K562 (cell line): ENCODE data around the gene RABGAP1. TPM values are rescaled to one million over a fixed set of nuclear protein-coding genes. Genes with fewer than 3 reads are reported as not detected.

Experiments used
- BRF1 ChIP-seq: IDR thresholded peaks from 3 replicates; pipeline ENCODE4 v1.6.1; 2011; ENCODE audit warnings: borderline replicate concordance, mild to moderate bottlenecking; ENCODE audit not compliant: insufficient read length; ENCODE audit errors: extremely low read depth
- CXXC5 ChIP-seq: fragments of 250-450 bp; sonication (Bioruptor Pico); IDR thresholded peaks from 2 replicates; pipeline ENCODE4 v1.8.0; 2022; ENCODE audit warnings: inconsistent platforms, mild to moderate bottlenecking, moderate library complexity
- FOS ChIP-seq: IDR thresholded peaks from 3 replicates; pipeline ENCODE4 v1.6.1; 2011; ENCODE audit not compliant: insufficient read length; ENCODE audit errors: extremely low read depth
- FOXK2 ChIP-seq, 2 experiments: fragments of 450-650 bp; IDR thresholded peaks in 1 of 2; conservative IDR thresholded peaks in 1 of 2; 2 replicates each; pipeline ENCODE4 v1.6.1; 2016; ENCODE audit warnings: low read depth in 2 of 2, mild to moderate bottlenecking in 1 of 2
- HDAC8 ChIP-seq: fragments of 450-650 bp; IDR thresholded peaks from 2 replicates; pipeline ENCODE4 v1.6.1; 2016; ENCODE audit warnings: mild to moderate bottlenecking, missing genetic modification characterization, moderate library complexity, missing compliant biosample characterization
- HLTF ChIP-seq: fragments of 450-650 bp; IDR thresholded peaks from 2 replicates; pipeline ENCODE4 v1.6.1; 2016
- HOXB6 ChIP-seq: fragments of 250-450 bp; sonication (Bioruptor Pico); IDR thresholded peaks from 2 replicates; pipeline ENCODE4 v1.5.1; 2022; ENCODE audit warnings: mild to moderate bottlenecking, borderline replicate concordance
- MEF2D ChIP-seq: conservative IDR thresholded peaks from 2 replicates; pipeline ENCODE4 v1.6.1; 2016; ENCODE audit warnings: low read depth, missing genetic modification characterization, missing compliant biosample characterization
- POLR2AphosphoS2 ChIP-seq: IDR thresholded peaks from 2 replicates; pipeline ENCODE4 v1.6.1; 2012; ENCODE audit warnings: low read length, improper control_type of control experiment
- RBM22 ChIP-seq: fragments of 200-400 bp; formaldehyde crosslinking; IDR thresholded peaks from 2 replicates; pipeline ENCODE4 v1.6.1; 2018; ENCODE audit warnings: low read length, low read depth; ENCODE audit not compliant: poor library complexity, severe bottlenecking
- RERE ChIP-seq: sonication (generic); formaldehyde crosslinking; IDR thresholded peaks from 2 replicates; pipeline ENCODE4 v1.8.0; 2023; ENCODE audit warnings: missing genetic modification reagents, mild to moderate bottlenecking, borderline replicate concordance
- SAFB ChIP-seq: fragments of 200-400 bp; formaldehyde crosslinking; IDR thresholded peaks from 2 replicates; pipeline ENCODE4 v1.6.1; 2017; ENCODE audit warnings: low read depth, low read length, borderline replicate concordance
- ZBTB7A ChIP-seq: IDR thresholded peaks from 2 replicates; pipeline ENCODE4 v1.6.1; 2011; ENCODE audit warnings: low read depth, mild to moderate bottlenecking, low read length, moderate library complexity, borderline replicate concordance; ENCODE audit not compliant: control insufficient read depth
- ZNF584 ChIP-seq: fragments of 200-800 bp; sonication (Bioruptor generic); IDR thresholded peaks from 2 replicates; pipeline ENCODE4 v1.6.1; 2016; ENCODE audit warnings: low read depth, mild to moderate bottlenecking, missing genetic modification characterization, missing compliant biosample characterization
- ZNF76 ChIP-seq: fragments of 250-450 bp; sonication (Bioruptor Pico); IDR thresholded peaks from 2 replicates; pipeline ENCODE4 v1.4.0; 2020; ENCODE audit warnings: mild to moderate bottlenecking, moderate library complexity, borderline replicate concordance
- ZNF785 ChIP-seq: fragments of 250-450 bp; sonication (Bioruptor Pico); IDR thresholded peaks from 2 replicates; pipeline ENCODE4 v1.4.0; 2020; ENCODE audit warnings: mild to moderate bottlenecking
- polyA plus RNA-seq, 8 experiments: library from polyadenylated mRNA; depleted of rRNA in 4 of 8; stranded (reverse) in 5 of 8; unstranded in 3 of 8; fragments of >200 nt; fragmentation: Nextera tagmentation in 2 of 8; fragmentation: Illumina TruSeq in 1 of 8; extraction: Ambion mirVana in 2 of 8; extraction: Trizol in 1 of 8; gene quantifications; 2 replicates each; pipeline versions ENCODE4 v1.2.1 to v1.2.3, GENCODE V29; 2011 to 2014; ENCODE audit warnings: inconsistent platforms in 1 of 8, missing spikeins in 1 of 8
- total RNA-seq, 7 experiments: library from RNA; depleted of rRNA in 6 of 7; stranded (reverse); fragments of >200 nt in 6 of 7; fragmentation: Illumina TruSeq in 2 of 7; extraction: Trizol in 2 of 7; gene quantifications; 2 replicates each; pipeline versions ENCODE4 v1.2.1 to v1.2.3, GENCODE V29; 2011 to 2021; ENCODE audit warnings: low replicate concordance in 1 of 7

The RABGAP1 gene
- total and polyA plus RNA-seq, 9 of the 15 experiments (the other 6 are each of a cell fraction or from before 2014, with no cell fraction given), result 1.5 to 22.7 (median 13.1) TPM

DNA sequence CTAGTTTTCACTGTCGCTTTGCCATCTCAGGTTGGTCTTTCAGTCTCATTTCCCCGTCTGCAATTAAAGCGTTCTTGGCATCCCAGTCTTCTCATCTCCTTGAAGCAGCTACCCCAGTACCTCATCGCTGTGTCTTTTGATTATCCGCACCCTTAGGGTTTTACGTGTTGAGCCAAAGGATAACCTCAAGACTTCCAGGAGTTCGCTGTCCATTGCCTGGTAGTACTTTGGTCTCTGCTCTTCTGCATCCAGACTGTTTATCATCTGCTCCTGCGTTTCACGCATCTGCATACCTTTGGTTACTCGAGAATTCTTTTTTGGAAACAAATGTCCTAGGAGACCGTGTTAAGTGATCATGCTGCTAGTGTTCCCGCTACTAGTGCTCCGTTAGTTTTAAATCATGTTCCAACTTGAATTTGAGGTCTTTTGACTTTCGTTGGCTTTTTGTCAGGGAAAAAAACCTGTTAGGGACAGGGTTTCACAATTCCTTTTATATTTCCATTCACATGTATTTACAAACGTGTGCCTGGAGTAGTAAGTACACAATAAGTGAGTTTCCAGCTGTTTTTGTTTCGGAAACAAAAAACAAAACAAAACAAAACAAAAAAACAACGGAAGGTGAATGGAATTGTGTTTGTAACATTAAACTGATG is 888 bp downstream of the RABGAP1 start (continued):
- TF ChIP-seq RERE (CRISPR knock-in tag), result no peak
- TF ChIP-seq HOXB6 (CRISPR knock-in tag), result no peak
- no peak for TF ChIP-seq ZNF584 (CRISPR knock-in tag)
- TF ChIP-seq ZBTB7A, result no peak
- no peak for TF ChIP-seq POLR2AphosphoS2
- TF ChIP-seq BRF1, result no peak
- peak; percentile 21 to 39; a peak in 1 of 4 replicates for TF ChIP-seq FOXK2 (conservative IDR thresholded peaks at IDR 0.05 in 1 of 2, IDR thresholded peaks at IDR 0.05 in 1 of 2; ENCODE audit: low read depth in 2 of 2)
- no peak for TF ChIP-seq MEF2D (tag)
- no peak for TF ChIP-seq CXXC5
- TF ChIP-seq RBM22, result no peak
- TF ChIP-seq SAFB, result no peak
- no peak for TF ChIP-seq FOS
- no peak for TF ChIP-seq ZNF76
- TF ChIP-seq HLTF, result no peak
- TF ChIP-seq HDAC8 (tag), result no peak
- no peak for TF ChIP-seq ZNF785 (CRISPR knock-in tag)
